ENCODE results near the gene ACAD8. TPM values are rescaled to one million over a fixed set of nuclear protein-coding genes. Genes with fewer than 3 reads are reported as not detected.

The ACAD8 gene
- total RNA-seq, 4 donors from 2014 or later, result 18.3 to 41.3 (median 29.8) TPM

- no peak for TF ChIP-seq CTCF (IDR thresholded peaks at IDR 0.05; ENCODE audit: low read depth)
These were observed 7.6 kb downstream of the ACAD8 start for GRCh38 chr11:134260983-134261382.

DNA sequence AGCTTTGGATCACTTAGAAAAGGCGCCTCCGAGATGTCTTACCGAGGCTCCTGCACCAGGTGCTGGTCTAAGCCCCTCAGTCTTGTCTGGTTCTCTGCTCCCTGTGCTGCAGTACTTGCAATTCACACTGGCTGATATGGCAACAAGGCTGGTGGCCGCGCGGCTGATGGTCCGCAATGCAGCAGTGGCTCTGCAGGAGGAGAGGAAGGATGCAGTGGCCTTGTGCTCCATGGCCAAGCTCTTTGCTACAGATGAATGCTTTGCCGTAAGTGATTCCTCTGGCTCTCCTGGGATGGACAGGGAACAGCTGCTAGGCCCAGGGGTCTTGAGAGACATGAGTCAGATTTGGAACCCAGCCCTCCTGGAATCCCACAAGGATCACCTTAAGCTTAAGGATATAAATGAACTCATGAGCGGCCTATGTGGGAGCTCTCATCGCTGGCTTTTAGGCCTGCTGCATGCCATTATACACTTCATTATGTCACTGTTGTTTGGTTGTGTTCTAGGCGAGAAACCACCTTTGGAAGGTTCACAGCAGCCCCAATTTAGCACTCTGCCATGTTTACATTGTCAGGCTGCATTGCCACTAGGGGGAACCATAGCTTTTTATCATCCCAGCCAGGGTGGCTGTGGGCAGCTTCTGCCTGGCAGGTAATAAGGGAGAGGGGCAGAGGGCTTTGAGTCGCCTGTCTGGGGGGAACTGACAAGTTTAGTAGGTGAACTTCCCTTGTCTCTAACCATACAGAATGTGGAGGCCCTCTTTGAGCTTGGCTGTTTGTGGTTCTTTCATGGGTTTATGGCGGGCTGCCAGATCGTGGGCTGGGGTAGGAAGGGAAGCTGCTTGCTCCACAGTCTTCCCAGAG, 8.5 kb downstream of the ACAD8 start:
- TF ChIP-seq CTCF (IDR thresholded peaks at IDR 0.05; ENCODE audit: low read depth), result no peak

- no peak for TF ChIP-seq CTCF (IDR thresholded peaks at IDR 0.05; ENCODE audit: low read depth)
These were observed 11.8 kb downstream of the ACAD8 start for GRCh38 chr11:134264966-134265764.

GRCh38 chr11:134266440-134266839, 13.1 kb downstream of the ACAD8 start:
- no peak for TF ChIP-seq CTCF (IDR thresholded peaks at IDR 0.05; ENCODE audit: low read depth)

DNA sequence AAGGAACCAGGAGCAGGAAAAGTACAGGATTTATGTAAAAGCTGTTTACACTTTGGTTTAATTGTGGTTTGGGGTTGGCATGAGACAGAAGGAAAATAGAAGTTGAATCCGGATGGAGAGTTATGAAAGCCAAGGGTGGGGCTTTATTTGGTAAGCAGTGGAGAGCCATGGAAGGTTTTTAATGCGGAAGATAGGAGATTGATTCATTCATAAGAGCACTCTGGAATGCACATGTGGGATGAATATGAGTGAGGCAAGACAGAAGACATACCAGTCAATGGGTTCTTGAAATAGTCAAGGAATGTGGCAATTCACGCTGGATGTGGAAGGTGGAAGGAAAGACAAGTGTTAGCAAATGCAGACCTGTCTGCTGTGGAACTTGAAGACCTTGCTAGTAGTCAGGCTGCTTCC, 13.5 kb downstream of the ACAD8 start:
- no peak for TF ChIP-seq CTCF (IDR thresholded peaks at IDR 0.05; ENCODE audit: low read depth)

- TF ChIP-seq CTCF (IDR thresholded peaks at IDR 0.05; ENCODE audit: low read depth), result no peak
These were observed 14.1 kb downstream of the ACAD8 start for GRCh38 chr11:134267461-134267860.

DNA sequence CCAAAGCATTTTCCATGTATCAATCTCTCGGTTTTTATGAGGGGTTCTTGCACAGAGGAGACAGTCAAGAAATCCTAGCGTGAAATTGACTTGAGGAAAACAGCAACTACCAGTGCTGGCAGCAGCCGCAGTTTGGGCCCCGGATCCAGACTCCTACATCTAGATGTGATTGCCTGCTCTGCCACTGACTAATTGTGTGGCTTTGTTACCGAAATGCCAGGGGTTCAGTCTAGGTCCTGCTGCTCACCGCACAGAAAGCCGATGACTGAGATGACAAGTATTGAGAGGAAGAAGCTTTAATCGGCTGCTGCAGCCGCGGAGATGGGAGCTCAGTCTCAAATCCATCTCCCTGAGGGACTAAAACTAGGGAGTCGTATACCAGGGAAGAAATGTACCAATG, 14.6 kb downstream of the ACAD8 start:
- no peak for TF ChIP-seq CTCF (IDR thresholded peaks at IDR 0.05; ENCODE audit: low read depth)
